ENCODE measurements around the gene SGMS1.
"Not testable (repeated sequence)": the region's sequence is repeated elsewhere in the genome, so short reads cannot be mapped to it uniquely, and the experiment has no call there.

DNA sequence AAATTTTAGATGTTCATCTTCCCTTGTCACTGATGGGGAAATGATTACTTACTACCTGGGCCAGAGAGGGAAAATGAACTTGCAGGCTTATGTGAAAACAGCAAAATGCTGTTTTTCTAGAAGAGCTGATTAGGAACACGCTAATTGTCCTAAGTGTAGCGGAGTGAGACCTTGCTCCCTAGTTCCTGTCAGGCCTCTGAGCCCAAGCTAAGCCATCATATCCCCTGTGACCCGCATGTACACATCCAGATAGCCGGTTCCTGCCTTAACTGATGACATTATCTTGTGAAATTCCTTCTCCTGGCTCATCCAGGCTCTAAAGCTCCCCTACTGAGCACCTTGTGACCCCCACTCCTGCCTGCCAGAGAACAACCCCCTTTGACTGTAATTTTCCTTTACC, 120.6 kb downstream of the SGMS1 start:
- not testable (repeated sequence) for TF ChIP-seq CTCF, POLR2A (IDR thresholded peaks at IDR 0.05)

Measured in testis (tissue), 2 donors.